ENCODE results near the gene NFATC3.
"Not testable (repeated sequence)": the region's sequence is repeated elsewhere in the genome, so short reads cannot be mapped to it uniquely, and the experiment has no call there.

NFATC3 gene

DNA sequence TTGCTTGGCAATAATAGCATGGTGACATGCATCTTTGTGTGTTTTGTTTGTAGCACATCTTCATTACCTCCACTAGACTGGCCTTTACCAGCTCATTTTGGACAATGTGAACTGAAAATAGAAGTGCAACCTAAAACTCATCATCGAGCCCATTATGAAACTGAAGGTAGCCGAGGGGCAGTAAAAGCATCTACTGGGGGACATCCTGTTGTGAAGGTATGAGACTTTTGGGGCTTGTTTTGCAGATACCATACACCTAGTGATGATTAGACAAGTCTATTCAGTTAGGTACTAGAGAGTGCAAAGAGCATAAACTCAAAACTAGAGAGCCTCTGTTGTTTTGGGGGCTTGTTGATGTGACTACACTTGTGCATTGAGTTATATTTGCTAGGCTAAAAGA, 41.2 kb downstream of the NFATC3 start:
- DNase-seq: no peak

- DNase-seq: no peak
Observed at GRCh38 chr16:68128577-68129305, 43.6 kb downstream of the NFATC3 start.

- no peak for DNase-seq
Observed at GRCh38 chr16:68130520-68130919, 45.4 kb downstream of the NFATC3 start.

DNA sequence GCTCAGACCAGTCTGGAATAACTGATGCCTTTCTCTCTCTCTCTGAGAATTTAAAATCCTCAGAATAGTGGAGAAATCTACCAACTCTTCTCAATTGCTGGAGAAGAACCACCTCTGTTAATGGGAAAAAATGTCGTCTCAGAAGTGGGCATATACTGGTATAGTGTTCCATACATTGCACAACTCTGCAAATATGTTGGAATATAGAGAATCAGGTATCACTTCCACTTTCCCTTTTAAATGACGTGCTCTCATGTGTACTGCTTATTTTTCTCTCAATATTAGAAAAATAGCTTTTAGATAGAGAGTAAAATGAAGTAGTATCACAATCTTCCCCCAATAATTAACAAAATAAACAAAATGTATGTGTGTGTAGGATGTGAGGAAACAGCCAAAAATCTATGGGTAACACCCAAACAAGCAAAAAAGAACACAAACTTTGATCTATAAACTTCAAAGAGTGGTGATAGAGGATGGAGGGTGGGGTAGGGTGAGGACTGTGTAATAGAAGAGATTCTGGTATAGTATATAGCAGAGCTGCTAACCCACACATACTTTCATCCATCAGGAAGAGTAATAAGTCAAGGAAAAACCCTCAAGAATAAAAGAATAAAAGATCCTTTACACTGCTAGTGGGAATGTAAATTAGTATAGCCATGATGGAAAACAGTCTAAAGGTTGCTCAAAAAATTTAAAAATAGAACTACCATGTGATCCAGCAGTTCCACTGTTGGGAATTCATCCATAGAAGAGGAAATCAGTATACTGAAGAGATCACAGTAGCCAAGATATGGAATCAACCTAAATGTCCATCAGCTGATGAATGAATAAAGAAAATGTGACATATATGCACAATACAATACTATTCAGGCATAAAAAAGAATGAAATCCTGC, 46.9 kb downstream of the NFATC3 start:
- no peak for DNase-seq

DNA sequence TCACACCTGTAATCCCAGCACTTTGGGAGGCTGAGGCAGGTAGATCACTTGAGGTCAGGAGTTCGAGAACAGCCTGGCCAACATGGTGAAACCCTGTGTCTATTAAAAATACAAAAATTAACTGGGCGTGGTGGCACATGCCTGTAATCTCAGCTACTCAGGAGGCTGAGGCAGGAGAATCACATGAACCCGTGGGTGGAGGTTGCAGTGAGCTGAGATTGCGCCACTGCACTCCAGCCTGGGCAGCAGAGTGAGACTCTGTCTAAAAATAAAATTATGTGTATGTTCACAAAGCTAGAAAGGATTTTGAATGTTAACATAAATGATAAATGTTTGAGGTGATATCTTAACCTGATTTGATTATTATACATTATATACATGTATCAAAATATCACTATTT, 47.8 kb downstream of the NFATC3 start:
- not testable (repeated sequence) for DNase-seq

- DNase-seq: no peak
Observed at GRCh38 chr16:68134644-68135043, 49.5 kb downstream of the NFATC3 start.

- no peak for DNase-seq
Observed at GRCh38 chr16:68136515-68136914, 51.3 kb downstream of the NFATC3 start.

GRCh38 chr16:68144008-68144407, 58.8 kb downstream of the NFATC3 start:
- no peak for DNase-seq

DNA sequence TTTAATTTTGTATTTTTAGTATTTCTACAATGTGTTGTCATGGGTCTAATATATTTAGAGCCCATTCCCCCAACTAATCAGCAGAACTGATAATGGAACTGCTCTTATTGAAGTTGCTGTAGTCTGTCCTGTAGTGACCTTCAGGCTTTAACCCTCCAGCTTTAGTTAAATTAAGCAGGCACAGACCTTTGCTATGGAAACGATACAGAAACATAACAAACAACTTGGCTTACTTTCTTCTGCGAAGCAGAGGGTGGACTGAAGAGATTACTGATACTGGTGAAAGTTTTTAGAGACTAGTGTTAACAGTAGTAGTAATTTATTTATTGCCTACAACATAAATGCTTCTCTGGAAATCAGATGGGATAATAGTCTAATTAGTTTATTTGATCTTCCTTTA, 61.4 kb downstream of the NFATC3 start:
- DNase-seq: no peak

DNA sequence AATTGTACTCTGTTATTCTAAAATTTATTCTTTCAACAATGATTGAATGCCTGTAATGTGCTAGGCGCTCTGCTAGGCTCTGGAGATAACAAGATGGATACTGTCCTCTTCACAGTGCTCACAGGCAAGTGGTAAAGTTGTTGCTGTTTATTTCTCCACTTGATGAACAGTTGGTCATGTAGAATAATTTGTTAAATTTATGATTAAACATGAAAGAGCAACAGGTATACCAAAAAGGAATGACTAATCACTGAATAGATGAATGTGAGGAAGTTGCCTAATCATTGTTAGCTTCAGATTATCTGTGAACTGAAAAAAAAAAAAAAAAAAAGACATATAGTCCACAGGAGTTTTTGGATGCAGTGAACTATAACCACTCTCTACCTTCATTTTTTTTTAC, 62.3 kb downstream of the NFATC3 start:
- no peak for DNase-seq

- no peak for DNase-seq
Observed at GRCh38 chr16:68149596-68149995, 64.4 kb downstream of the NFATC3 start.

- DNase-seq: no peak
Observed at GRCh38 chr16:68155425-68155824, 70.3 kb downstream of the NFATC3 start.

DNA sequence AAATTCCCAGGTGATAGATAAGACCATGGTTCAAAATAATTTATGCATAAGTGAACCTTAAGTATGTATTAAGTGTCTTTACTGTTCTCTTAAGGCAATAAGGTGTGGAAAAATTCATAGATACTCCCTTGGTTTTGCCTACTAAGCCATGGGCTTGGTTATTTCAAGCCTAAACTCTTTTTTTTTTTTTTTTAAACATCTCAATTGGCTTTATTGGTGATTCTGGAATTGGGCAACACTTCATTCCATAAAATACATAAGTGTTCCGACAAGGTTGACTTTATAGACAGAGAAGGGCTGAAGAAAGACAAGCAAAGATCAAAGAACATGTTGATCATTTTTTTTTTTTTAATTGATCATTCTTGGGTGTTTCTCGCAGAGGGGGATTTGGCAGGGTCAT, 77.2 kb downstream of the NFATC3 start:
- no peak for DNase-seq

- DNase-seq: not testable (repeated sequence)
Observed at GRCh38 chr16:68163275-68163674, 78.1 kb downstream of the NFATC3 start.

DNA sequence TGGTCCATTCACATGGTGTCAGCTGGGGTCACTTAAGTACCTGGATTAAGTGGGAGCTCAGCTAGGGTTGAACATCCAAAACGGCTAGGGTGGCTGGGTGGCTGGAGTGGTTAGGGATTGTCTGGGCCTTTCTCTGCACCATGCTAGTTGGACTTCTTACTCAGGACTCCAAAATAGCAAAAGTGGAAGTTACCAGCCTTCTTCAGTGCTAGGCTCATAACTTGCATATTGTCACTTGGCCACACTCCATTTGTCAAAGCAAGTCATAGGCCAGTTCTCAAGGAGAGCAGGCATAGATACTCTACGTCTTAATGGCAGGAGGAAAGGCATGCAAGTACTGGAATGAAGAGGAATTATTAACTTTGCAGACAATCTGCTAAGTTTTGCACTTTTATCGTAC, 81.1 kb downstream of the NFATC3 start:
- no peak for DNase-seq

- no peak for DNase-seq
Observed at GRCh38 chr16:68179196-68179795, 94.1 kb downstream of the NFATC3 start.

GRCh38 chr16:68179855-68180254, 94.7 kb downstream of the NFATC3 start:
- DNase-seq: no peak

- no peak for DNase-seq
Observed at GRCh38 chr16:68183046-68183445, 97.9 kb downstream of the NFATC3 start.

GRCh38 chr16:68186877-68187276, 101.7 kb downstream of the NFATC3 start:
- no peak for DNase-seq

- DNase-seq: no peak
Observed at GRCh38 chr16:68187505-68187904, 102.3 kb downstream of the NFATC3 start.

- no peak for DNase-seq
Observed at GRCh38 chr16:68188170-68188569, 103.0 kb downstream of the NFATC3 start.

DNA sequence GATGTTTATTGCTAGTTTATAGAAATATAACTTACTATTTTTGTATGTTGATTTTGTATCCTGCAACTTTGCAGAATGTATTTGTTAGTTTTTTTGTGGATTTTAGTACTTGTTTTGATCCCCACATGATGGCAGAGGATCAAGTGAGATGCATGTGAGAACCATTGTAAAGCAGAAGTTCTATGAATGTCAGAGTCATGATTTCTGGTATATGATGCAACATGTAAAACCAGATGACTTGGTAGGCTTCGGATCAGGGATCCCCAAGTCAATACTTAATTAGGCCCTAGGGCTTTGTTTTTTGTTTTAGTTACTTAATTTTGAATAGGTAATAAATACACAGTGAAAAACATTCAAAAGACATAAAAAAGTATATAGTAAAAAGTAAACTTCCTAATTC, 104.9 kb downstream of the NFATC3 start:
- no peak for DNase-seq

- DNase-seq: no peak
Observed at GRCh38 chr16:68190736-68191510, 105.8 kb downstream of the NFATC3 start.

Data from activated gamma-delta T cell (primary cell).